OCI-M2 (cell line): ENCODE measurements around the gene FNDC10.

Experiments used
- DNase-seq: peaks from one replicate; lab custom pipeline; 2025; ENCODE audit not compliant: unreplicated experiment; lab: John Stamatoyannopoulos, UW

Gene FNDC10

DNA sequence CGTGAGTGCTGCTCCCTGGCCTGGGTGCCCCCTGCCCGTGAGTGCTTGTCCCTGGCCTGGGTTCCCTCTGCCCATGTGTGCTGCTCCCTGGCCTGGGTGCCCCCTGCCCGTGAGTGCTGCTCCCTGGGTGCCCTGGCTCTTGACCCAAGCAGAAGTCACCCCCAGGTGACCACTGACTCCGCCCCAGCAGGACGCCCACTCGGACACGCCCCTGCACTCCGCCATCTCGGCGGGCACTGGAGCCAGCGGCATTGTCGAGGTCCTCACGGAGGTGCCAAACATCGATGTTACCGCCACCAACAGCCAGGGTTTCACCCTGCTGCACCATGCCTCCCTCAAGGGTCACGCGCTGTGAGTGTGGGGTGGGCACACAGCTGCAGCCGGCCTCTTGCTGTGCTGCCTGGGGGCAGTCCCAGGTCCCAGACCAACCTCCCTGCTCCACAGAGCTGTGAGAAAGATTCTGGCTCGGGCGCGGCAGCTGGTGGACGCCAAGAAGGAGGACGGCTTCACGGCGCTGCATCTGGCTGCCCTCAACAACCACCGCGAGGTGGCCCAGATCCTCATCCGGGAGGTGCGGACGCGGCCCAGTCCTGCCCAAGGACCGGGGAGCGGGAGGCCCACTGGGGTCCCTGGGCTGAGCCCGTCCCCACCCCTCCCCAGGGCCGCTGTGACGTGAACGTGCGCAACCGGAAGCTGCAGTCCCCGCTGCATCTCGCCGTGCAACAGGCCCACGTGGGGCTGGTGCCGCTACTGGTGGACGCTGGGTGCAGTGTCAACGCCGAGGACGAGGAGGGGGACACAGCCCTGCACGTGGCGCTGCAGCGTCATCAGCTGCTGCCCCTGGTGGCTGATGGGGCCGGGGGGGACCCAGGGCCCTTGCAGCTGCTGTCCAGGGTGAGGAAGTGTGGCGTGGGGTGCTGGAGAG lies 28.2 kb upstream of the FNDC10 start:
- DNase-seq = no peak

DNA sequence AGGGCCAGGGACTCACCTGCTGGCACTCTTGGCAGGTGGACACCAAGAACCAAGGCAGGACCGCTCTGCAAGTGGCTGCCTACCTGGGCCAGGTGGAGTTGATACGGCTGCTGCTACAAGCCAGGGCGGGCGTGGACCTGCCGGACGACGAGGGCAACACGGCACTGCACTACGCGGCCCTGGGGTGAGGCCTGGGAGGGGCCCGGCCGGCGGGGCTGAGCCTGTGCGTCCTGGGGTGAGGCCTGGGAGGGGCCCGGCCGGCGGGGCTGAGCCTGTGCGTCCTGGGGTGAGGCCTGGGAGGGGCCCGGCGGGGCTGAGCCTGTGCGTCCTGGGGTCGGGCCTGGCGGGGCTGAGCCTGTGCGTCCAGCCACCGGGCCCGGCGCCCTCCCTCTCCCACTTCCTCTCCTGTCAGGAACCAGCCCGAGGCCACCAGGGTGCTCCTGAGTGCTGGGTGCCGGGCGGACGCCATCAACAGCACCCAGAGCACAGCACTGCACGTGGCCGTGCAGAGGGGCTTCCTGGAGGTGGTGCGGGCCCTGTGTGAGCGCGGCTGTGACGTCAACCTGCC lies 27.4 kb upstream of the FNDC10 start:
- no peak for DNase-seq

DNA sequence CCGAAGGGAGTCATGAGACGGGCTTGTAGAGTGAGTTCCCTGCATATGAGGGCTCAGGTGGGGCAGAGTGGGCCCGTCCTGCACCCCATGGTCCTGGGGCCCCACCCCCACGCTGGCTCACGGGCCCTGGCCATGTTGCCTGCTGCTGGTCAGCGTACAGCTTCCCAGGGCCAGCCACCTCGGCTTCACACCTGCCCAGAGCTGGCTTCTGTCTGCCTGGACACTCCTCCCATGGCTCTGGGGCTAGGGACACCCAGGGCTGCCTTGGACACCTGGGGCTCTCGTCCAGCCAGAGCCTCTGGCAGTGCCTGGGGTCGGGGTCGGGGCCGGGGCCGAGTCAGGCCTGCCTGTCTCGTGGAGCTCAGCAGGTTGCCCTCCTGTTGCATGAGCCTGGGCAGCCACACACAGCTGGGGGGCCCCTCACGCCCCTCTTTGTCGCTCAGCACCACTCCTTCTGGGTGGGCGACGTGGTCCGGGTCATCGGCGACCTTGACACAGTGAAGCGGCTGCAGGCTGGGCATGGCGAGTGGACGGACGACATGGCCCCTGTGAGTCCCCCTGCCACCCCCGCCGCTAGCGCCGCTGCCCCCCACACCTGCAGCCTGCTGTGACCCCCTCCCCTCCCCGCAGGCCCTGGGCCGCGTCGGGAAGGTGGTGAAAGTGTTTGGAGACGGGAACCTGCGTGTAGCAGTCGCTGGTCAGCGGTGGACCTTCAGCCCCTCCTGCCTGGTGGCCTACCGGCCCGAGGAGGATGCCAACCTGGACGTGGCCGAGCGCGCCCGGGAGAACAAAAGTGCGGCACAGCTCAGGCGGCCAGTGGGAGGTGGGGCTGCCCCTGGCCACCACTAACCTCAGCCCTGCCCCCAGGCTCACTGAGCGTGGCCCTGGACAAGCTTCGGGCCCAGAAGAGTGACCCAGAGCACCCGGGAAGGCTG lies 26.5 kb upstream of the FNDC10 start:
- no peak for DNase-seq

DNA sequence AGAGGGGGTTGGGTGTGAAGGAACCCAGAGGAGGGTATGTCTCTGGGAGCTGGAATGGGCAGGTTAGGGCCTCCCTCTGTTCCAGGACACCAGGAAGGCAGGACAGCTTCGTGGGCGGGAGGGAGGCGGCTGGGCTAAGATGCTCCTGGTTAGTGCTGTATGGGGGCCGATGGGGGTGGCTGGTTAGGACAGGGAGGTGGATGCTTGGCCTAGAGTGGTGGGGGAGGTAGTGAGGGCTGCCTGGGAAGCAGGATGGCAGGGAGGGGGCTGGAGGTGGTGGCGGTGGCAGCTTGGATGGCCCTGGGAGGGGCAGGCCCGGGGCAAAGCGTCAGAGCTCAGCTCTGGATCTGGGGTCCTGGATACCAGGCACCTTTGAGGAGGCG lies 25.9 kb upstream of the FNDC10 start:
- no peak for DNase-seq

DNA sequence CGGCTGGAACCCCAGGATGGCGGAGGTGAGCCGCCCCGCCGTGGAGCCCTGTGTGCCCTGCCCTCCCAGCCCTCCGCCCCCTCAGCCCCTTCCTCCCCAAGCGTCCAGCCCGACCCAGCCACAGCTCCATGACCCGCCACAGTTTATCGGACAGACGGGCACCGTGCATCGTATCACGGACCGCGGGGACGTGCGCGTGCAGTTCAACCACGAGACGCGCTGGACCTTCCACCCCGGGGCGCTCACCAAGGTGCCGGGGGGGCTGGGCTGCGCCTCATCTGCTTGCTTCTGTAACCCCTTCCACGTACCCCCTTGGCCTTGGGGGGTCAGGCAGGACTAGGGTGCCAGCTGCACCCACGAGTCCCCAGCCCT lies 25.5 kb upstream of the FNDC10 start:
- no peak for DNase-seq

DNA sequence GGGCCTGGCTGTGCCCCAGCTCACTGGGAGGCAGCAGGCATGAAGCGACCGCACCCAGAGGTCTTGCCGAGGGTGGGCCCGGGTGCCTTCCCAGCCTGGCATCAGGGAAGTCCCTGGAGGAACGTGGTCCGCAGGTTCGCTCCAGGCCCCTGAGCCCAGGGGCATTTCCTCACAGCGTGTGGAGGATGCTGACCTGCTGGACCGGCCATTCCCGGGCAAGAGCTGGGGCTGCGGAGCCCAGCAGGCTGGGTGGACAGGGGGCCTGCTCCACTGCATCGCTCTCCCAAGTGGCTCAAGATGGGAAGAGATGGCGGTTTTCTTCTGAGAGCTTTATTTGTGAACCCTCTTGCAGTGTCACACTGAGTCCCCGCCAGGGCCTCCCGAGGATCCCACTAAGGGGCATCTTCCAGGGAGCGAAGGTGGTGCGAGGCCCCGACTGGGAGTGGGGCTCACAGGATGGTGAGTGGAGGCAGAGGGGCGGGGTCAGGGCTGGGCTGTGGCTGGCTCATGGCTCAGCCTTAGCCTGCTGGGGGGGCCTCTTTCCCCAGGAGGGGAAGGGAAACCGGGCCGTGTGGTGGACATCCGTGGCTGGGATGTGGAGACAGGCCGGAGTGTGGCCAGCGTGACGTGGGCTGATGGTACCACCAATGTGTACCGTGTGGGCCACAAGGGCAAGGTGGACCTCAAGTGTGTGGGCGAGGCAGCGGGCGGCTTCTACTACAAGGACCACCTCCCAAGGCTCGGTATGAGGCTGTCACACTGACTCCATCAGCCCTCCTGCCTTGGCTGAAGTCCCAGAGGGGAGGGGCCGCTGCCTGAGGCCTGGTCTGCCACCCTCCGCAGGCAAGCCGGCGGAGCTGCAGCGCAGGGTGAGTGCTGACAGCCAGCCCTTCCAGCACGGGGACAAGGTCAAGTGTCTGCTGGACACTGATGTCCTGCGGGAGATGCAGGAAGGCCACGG lies 24.8 kb upstream of the FNDC10 start:
- DNase-seq = no peak

DNA sequence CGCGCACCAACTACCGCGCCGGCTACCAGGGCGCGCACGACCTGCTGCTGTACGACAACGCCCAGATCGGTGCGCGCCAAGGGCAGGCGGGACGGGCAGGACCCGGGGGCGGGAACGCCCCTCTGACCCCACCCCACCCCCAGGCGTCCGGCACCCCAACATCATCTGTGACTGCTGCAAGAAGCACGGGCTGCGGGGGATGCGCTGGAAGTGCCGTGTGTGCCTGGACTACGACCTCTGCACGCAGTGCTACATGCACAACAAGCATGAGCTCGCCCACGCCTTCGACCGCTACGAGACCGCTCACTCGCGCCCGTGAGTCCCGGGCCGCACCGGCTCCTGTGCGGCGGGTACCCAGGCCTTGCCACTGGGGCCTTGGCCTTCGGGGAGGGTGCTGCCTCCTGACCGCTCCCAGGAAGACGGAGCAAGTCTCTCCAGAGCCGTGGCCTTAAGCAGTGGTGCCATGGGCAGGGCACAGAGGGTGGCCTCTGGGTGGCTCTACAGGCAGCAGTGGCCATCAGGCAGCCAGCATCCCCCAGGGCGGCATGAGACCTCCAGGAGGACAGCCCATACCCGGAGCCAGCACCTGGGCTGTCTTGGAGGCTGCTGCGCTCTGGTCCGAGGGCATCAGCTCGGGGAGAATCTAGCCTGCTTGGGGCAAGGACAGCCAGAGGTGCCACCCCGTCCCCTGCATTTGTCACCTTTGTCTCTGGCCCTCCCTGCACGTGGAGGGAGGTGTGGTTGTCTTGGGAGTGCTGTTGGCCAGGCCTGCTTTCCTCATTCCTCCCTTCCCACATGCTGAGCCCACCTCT lies 23.9 kb upstream of the FNDC10 start:
- DNase-seq = no peak

DNA sequence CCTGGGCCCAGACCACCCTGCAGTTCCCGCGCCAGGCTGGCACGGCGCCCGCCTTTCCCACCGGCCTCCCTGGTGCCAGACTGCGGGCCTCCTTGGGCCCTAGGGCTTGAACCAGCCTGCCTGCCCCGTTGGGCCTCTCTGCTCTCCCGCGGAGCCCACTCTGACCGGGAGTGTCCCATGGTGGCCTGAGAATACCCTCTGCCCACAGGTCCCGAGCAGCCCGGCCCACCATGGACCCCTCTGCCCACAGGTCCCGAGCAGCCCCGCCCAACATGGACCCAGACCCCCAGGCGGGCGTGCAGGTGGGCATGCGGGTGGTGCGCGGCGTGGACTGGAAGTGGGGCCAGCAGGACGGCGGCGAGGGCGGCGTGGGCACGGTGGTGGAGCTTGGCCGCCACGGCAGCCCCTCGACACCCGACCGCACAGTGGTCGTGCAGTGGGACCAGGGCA lies 23.3 kb upstream of the FNDC10 start:
- DNase-seq = no peak

DNA sequence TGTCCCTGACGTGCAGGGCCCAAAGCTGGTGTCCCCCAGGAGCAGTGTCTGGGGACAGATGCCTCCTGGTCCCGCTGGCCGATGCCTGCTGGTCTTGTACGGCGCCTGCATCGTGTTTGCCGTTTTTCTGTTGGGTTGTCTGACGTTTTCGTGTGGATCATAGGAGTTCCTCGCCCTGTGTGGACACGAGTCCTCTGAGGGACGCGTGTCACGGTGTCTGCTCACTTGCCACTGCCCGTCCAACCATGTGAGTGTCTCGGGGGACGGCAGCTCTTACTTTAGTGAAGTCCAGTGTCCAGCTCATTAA lies 22.8 kb upstream of the FNDC10 start:
- DNase-seq = no peak

DNA sequence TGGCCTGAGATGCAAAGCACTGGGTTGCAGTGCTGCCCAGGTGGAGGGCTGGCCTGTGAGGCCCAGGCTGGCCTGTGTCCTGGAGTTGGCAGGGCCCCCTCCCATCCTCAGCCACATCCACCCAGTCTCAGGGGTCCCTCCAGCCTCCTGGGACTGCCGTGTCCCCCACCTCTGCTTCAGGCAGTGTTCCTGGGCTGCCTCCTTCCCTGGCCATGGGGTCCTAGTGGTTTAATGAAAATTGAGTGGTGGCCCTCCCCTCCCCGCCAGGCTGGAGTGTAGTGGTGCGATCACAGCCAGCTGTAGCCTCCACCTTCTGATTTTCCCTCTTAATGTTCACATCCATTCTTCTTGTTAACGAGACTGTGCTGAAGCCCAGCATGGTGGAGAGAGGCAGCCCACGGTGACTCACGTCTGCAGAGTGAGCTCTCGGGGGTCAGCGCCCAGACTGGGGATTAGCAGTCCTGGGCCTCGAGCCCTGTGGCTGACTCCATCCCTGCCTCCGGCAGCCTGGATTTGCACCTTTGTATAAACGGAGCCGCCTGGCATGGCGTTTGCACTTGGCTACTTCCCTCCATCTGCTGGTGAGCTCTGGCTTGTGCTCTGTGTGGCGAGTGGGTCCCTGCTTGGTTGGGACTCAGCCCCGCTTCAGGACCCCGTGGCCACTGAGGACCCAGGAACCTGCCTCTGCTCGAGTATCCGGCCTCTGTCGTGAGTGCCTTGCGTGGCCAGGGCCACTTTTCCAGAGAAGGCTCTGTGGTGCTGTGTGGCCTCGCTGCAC lies 22.3 kb upstream of the FNDC10 start:
- DNase-seq = no peak

DNA sequence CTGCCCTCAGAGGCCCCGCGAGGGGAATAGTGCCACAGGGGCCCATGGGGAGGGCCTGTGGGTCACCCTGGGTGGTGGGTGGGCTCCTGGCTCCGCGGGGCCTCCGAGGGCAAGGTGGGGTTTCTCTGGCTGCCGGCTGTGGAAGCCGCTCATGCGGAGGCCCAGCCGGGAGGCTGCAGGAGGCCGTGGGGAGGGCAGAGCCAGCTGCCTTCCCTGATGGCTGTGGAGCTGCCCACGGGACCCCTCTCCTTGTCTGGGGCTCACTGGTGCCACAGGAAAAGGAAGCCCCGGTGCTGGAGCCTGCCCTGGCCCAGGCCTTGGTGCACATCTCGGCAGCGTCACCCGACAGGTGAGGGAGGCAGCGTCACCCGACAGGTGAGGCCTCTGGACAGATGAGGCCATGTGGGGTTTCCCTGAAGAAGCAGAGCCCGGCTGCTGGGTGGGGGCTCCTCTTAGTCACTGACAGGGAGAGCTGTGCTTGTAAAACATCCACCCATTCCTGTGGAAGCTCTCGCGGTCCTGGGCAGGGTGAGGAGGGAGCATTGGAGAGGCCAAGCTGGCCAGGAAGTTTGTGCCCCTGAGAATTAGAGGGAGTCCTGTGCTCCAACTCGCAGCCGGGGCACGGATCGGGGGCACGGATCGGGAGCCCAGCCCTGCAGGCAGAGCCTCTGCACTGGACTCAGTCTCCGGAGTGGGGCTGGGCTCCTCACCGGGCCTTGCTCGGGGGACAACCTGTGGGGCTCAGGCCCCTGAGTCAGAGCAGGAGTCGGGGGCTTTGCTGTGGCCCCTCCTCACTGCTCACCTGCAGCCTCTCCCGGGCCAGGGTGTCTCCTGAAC lies 21.5 kb upstream of the FNDC10 start:
- DNase-seq = no peak

DNA sequence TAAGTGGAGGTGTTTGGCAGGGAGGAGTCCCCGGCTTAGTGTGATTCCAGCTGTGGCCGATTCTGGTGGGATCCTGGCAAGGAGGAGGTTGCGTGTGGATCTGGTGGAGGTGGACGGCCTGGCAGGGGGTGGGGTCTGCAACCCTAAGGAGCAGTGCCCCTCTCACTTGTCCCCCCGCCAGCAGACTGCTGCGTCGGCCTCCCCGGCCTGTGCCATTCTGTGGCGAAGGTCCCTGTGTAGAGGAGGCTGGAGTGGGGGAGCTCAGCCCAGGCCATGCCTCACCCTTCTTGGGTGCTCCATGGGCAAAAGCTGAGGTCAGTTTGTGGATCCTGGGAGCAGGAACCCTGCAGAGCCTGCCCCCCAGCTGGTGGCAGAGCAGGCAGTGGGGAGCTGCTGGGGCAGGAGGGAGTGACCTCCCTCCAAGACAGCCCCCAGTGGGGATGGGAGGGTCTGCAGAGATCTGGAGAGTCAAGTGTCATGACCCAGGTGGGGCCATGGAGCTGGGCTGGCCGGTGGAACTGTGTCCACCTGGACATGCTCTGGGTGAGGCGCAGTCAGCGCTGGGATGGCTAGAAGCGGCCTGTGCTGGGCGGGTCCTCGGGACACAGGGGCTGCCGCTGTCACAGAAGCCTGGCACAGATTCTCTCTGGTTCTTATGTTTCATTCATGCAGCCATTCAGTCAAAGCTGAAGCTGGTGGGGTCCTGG lies 20.7 kb upstream of the FNDC10 start:
- DNase-seq = no peak

DNA sequence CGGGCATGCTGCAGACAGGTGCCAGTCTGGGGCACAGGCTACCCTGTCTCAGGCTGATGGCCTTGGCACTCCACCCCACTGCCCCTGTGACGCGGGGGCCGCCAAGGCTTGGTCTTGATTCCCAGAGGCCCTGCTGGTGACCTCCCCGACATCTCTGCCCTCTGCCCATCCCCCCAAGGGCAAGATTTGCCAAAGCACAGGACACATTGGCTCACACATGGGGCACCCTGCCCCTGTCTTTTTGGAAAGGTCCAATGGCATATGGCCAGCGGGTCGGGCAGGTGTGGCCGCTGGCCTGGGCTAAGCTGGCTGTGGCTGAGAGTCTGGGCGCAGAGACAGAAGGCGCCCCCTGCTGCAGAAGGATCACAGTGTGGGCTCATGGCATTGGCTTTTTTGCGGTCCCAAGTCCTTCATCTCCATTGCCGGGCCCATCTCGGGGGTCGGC lies 20.0 kb upstream of the FNDC10 start:
- no peak for DNase-seq

DNA sequence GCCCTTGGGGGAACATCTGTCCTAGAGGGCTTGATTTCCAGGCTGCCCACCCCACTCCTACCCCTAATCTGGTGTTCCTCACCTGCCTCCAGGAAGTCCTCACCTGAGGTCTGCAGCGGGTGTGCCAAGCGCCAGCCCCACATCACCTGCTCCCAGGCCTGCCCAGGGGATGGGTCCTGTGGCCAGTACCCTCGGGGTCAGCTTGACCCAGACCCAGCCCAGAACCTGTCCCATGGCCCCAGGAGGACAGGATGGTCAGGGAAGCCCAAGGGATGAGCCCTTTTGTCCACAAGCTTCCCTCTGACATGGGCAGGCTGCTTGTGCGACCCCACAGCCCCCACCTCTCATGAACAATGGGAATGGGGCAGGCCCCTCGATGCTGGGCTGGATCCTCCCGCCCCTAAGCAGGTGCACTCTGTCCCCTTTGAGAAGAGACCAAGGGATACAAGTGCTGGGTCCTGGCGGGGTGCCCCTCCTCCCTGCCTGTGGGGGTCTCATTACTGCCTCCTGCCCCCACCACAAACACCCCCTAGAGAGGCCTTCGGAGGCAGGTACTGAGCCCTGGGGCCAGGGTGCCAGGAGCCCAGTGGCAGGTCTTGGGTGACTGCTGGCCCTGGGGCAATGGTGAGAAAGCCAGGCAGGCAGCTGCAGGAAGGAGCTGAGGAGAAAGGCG lies 18.6 kb upstream of the FNDC10 start:
- no peak for DNase-seq

DNA sequence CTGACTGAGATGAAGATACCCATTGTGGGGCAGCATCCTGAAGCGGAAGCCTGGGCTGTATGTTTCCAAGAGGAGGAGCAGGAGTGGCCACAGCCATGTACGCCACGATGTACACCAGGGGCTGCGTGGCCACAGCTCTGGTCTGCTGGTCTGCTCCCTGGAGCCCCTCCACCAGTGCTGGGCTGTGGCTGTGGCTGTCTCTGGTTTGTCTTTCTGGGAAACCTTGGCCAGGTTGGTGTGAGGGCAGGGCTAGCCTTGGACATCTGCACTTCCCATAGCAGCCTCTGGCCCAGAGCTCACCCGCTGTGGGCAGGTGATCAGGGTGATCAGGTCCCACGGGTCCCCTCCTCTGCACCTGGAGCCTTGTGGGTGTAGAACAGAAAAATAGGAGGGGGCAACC lies 18.0 kb upstream of the FNDC10 start:
- no peak for DNase-seq

DNA sequence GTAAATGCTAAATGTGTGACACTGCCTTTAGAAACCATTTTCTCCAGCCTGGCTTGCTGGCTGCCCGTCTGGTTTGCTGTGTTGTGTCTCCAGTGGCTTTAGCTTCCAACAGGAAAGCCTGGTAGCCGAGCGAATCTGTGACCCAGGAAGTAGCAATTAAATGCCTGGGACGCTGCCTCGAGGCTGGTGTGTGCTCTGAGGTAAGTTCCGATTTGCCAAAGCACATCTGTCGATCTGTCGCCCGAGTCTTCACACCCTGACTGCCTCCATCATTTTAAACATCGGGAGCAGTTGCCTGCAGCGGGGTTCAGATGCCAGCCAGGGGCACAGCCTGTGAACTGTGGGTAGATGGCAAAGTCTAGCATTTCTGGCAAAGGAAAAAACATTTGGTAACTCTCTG lies 17.6 kb upstream of the FNDC10 start:
- no peak for DNase-seq

DNA sequence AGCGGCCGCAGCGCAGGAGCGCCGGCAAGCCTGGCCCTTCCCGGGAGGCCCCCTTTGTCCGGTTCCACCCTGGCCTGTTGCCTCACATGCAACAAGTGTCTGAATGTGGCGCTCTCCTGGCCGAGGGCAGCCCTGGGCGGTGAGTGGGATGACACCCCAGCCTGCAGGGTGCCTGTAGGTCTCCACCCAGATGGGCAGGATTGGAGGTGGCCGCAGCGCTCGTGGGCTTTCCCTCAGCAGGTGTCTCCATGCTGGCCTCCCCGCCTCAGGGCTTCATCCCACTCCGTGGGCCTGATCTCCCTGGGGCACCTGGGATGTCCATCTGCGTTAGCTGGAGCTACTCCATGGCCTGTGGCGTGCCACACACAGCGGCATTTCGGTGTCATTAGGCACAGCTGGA lies 16.9 kb upstream of the FNDC10 start:
- DNase-seq = no peak
